ENCODE measurements around the gene SNAPC2.
"Not testable (repeated sequence)": the region's sequence is repeated elsewhere in the genome, so short reads cannot be mapped to it uniquely, and the experiment has no call there.

SNAPC2 gene

GRCh38 chr19:7883105-7883504 is 37.0 kb upstream of the SNAPC2 start:
- no peak for TF ChIP-seq CTCF (conservative IDR thresholded peaks at IDR 0.05; ENCODE audit: low read depth, low read length)
- no peak for DNase-seq (ENCODE audit: low read depth)
- no peak overlapping the region for H3K4me3 ChIP-seq (ENCODE audit: low read length)

GRCh38 chr19:7883796-7884570 is 36.2 kb upstream of the SNAPC2 start:
- no peak for DNase-seq (ENCODE audit: low read depth)
- H3K4me3 ChIP-seq (ENCODE audit: low read length), result no peak overlapping the region
- TF ChIP-seq CTCF (conservative IDR thresholded peaks at IDR 0.05; ENCODE audit: low read depth, low read length), result no peak

GRCh38 chr19:7885818-7886217 is 34.3 kb upstream of the SNAPC2 start:
- no peak for DNase-seq (ENCODE audit: low read depth)
- no peak overlapping the region for H3K4me3 ChIP-seq (ENCODE audit: low read length)
- TF ChIP-seq CTCF (conservative IDR thresholded peaks at IDR 0.05; ENCODE audit: low read depth, low read length), result no peak

GRCh38 chr19:7887408-7888144 is 32.6 kb upstream of the SNAPC2 start:
- no peak for DNase-seq (ENCODE audit: low read depth)
- H3K4me3 ChIP-seq (ENCODE audit: low read length), result peak overlapping the region; percentile 71
- no peak for TF ChIP-seq CTCF (conservative IDR thresholded peaks at IDR 0.05; ENCODE audit: low read depth, low read length)

- no peak for DNase-seq (ENCODE audit: low read depth)
- peak within 1 kb of the TSS; percentile 71 for H3K4me3 ChIP-seq (ENCODE audit: low read length)
- no peak for TF ChIP-seq CTCF (conservative IDR thresholded peaks at IDR 0.05; ENCODE audit: low read depth, low read length)
Observed at GRCh38 chr19:7888145-7888825, 31.9 kb upstream of the SNAPC2 start, which contains the start of gene LRRC8E. Gene LRRC8E (plus strand): TSS chr19:7888510. CDS start chr19:7895604, 7,094 bp downstream.

- H3K4me3 ChIP-seq (ENCODE audit: low read length), result peak overlapping the region; percentile 71
- no peak for DNase-seq (ENCODE audit: low read depth)
- TF ChIP-seq CTCF (conservative IDR thresholded peaks at IDR 0.05; ENCODE audit: low read depth, low read length), result no peak
Observed at GRCh38 chr19:7888826-7889217, 31.3 kb upstream of the SNAPC2 start.

GRCh38 chr19:7893362-7894101 is 26.6 kb upstream of the SNAPC2 start:
- peak; percentile 56 for DNase-seq (ENCODE audit: low read depth)

More at GRCh38 chr19:7893362-7894101, 26.6 kb upstream of the SNAPC2 start:
- not testable (repeated sequence) for H3K4me3 ChIP-seq (ENCODE audit: low read length)

Data from retinal pigment epithelial cell (primary cell).